IMR-90 (cell line): ENCODE data around the gene ENOX1. TPM values are rescaled to one million over a fixed set of nuclear protein-coding genes. Genes with fewer than 3 reads are reported as not detected.

Source experiments
- ATAC-seq: fragments of 200-7000 bp; cut with Tn5 transposase; 2 replicates; pipeline ENCODE4 v1.9.1; 2020; ENCODE audit warnings: low read depth, mild to moderate bottlenecking, moderate library complexity
- BruUV-seq: library from RNA; stranded (reverse); fragments of 400-500 nt; replicated peaks from 2 replicates; lab custom pipeline; 2021; lab: Mats Ljungman, UMichigan
- CTCF ChIA-PET: fragments of 300-600 bp; formaldehyde crosslinking; extraction: SDS; loops from one replicate; lab custom pipeline; 2021; ENCODE audit warnings: antibody characterized with exemption; lab: Yijun Ruan, JAX
- POLR2A ChIA-PET: fragments of 300-600 bp; sonication (Branson Sonifier 250); formaldehyde crosslinking; loops from one replicate; lab custom pipeline; 2022; ENCODE audit warnings: antibody characterized with exemption; ENCODE audit not compliant: unreplicated experiment; lab: Charles Lee
- DNase-seq: peaks from one replicate; pipeline ENCODE4 v3.0.0; 2013
- H2AFZ ChIP-seq: replicated peaks from 2 replicates; pipeline ENCODE3; 2013; ENCODE audit warnings: low read length, mild to moderate bottlenecking; ENCODE audit not compliant: poor library complexity
- H2AK5ac ChIP-seq: 2 replicates; pipeline ENCODE4 v1.6.1; 2013; ENCODE audit warnings: low read depth, low read length, inconsistent platforms
- H2AK9ac ChIP-seq: replicated peaks from 2 replicates; pipeline ENCODE3; 2013; ENCODE audit warnings: mild to moderate bottlenecking, low read depth, low read length, moderate library complexity; ENCODE audit not compliant: poor library complexity
- H2BK120ac ChIP-seq: 2 replicates; pipeline ENCODE4 v1.6.1; 2013; ENCODE audit warnings: low read depth, low read length, inconsistent platforms
- H2BK15ac ChIP-seq: 3 replicates; pipeline ENCODE4 v1.6.1; 2013; ENCODE audit warnings: low read depth, low read length, inconsistent platforms
- H2BK20ac ChIP-seq: 2 replicates; pipeline ENCODE4 v1.6.1; 2013; ENCODE audit warnings: low read depth, mild to moderate bottlenecking, inconsistent platforms, low read length, moderate library complexity
- H2BK5ac ChIP-seq: 2 replicates; pipeline ENCODE4 v1.6.1; 2013; ENCODE audit warnings: mild to moderate bottlenecking, low read depth, low read length, inconsistent platforms; ENCODE audit not compliant: poor library complexity, severe bottlenecking
- H3K14ac ChIP-seq: replicated peaks from 2 replicates; pipeline ENCODE4 v1.6.1; 2013; ENCODE audit warnings: low read depth, low read length, inconsistent platforms
- H3K18ac ChIP-seq: 2 replicates; pipeline ENCODE4 v1.6.1; 2013; ENCODE audit warnings: low read depth, low read length, control low read depth
- H3K23ac ChIP-seq: 2 replicates; pipeline ENCODE4 v1.6.1; 2013; ENCODE audit warnings: low read depth, low read length, inconsistent platforms
- H3K27ac ChIP-seq: 2 replicates; pipeline ENCODE4 v1.5.1; 2013; ENCODE audit warnings: mild to moderate bottlenecking, control low read depth, low read length; ENCODE audit not compliant: insufficient read depth
- H3K27me3 ChIP-seq: 2 replicates; pipeline ENCODE4 v1.6.1; 2013; ENCODE audit warnings: low read length; ENCODE audit not compliant: control insufficient read depth, insufficient read depth
- H3K36me3 ChIP-seq: 2 replicates; pipeline ENCODE4 v1.6.1; 2013; ENCODE audit warnings: low read length, mixed read lengths; ENCODE audit not compliant: control insufficient read depth, insufficient read depth
- H3K4ac ChIP-seq: 2 replicates; pipeline ENCODE4 v1.6.1; 2013; ENCODE audit warnings: low read depth, low read length, inconsistent platforms
- H3K4me1 ChIP-seq: 2 replicates; pipeline ENCODE4 v1.6.1; 2013; ENCODE audit warnings: low read length, mixed read lengths; ENCODE audit not compliant: control insufficient read depth, insufficient read depth
- H3K4me2 ChIP-seq: 2 replicates; pipeline ENCODE4 v1.6.1; 2013; ENCODE audit warnings: low read depth, mild to moderate bottlenecking, control low read depth, low read length, moderate library complexity
- H3K4me3 ChIP-seq: 2 replicates; pipeline ENCODE4 v1.5.1; 2013; ENCODE audit warnings: low read depth, mild to moderate bottlenecking, control low read depth, low read length, moderate library complexity; ENCODE audit not compliant: insufficient read depth
- H3K56ac ChIP-seq: 2 replicates; pipeline ENCODE4 v1.6.1; 2013; ENCODE audit warnings: low read length, inconsistent platforms; ENCODE audit not compliant: insufficient read depth; ENCODE audit errors: extremely low read depth
- H3K79me1 ChIP-seq, 2 experiments: 2 replicates each; pipeline ENCODE4 v1.6.1; 2013; ENCODE audit warnings: low read length in 2 of 2, inconsistent platforms in 1 of 2, low read depth in 1 of 2
- H3K9ac ChIP-seq: 2 replicates; pipeline ENCODE4 v1.6.1; 2013; ENCODE audit warnings: low read depth, low read length, control low read depth
- H3K9me1 ChIP-seq: 2 replicates; pipeline ENCODE4 v1.6.1; 2013; ENCODE audit warnings: low read length, inconsistent platforms; ENCODE audit not compliant: insufficient read depth
- H3K9me3 ChIP-seq: 2 replicates; pipeline ENCODE4 v1.6.1; 2013; ENCODE audit warnings: low read length; ENCODE audit not compliant: control insufficient read depth, insufficient read depth
- H4K20me1 ChIP-seq: 2 replicates; pipeline ENCODE4 v1.6.1; 2013; ENCODE audit warnings: low read length, inconsistent platforms; ENCODE audit not compliant: insufficient read depth
- H4K5ac ChIP-seq: 2 replicates; pipeline ENCODE4 v1.6.1; 2013; ENCODE audit warnings: mild to moderate bottlenecking, low read depth, low read length, control low read depth
- H4K8ac ChIP-seq, 2 experiments: 2 replicates each; pipeline ENCODE4 v1.6.1; 2013; ENCODE audit warnings: low read depth in 2 of 2, low read length in 2 of 2, control low read depth in 1 of 2, inconsistent platforms in 1 of 2
- H4K91ac ChIP-seq: 2 replicates; pipeline ENCODE4 v1.6.1; 2013; ENCODE audit warnings: low read depth, low read length, inconsistent platforms; ENCODE audit not compliant: insufficient read depth
- BHLHE40 ChIP-seq: fragments of 150-350 bp; IDR thresholded peaks from 2 replicates; pipeline ENCODE4 v1.6.1; 2016; ENCODE audit warnings: mild to moderate bottlenecking, low read depth, low read length
- CEBPB ChIP-seq: IDR thresholded peaks from 2 replicates; pipeline ENCODE4 v1.6.1; 2012; ENCODE audit warnings: low read depth, low read length, improper control_type of control experiment
- CHD1 ChIP-seq: IDR thresholded peaks from 2 replicates; pipeline ENCODE4 v1.6.1; 2012; ENCODE audit warnings: low read depth, low read length, improper control_type of control experiment
- MAFK ChIP-seq: IDR thresholded peaks from 2 replicates; pipeline ENCODE4 v1.6.1; 2012; ENCODE audit warnings: low read depth, low read length, improper control_type of control experiment
- MAZ ChIP-seq: IDR thresholded peaks from 2 replicates; pipeline ENCODE4 v1.6.1; 2012; ENCODE audit warnings: low read depth, mild to moderate bottlenecking, low read length, improper control_type of control experiment, moderate library complexity, borderline replicate concordance
- MXI1 ChIP-seq: IDR thresholded peaks from 2 replicates; pipeline ENCODE4 v1.6.1; 2012; ENCODE audit warnings: low read depth, mild to moderate bottlenecking, low read length, moderate library complexity, borderline replicate concordance
- NFE2L2 ChIP-seq: fragments of 150-350 bp; IDR thresholded peaks from 2 replicates; pipeline ENCODE4 v1.6.1; 2016; ENCODE audit warnings: low read depth, mild to moderate bottlenecking, low read length
- POLR2A ChIP-seq: IDR thresholded peaks from 2 replicates; pipeline ENCODE4 v1.6.1; 2012; ENCODE audit warnings: mild to moderate bottlenecking, low read depth, low read length
- RAD21 ChIP-seq: IDR thresholded peaks from 2 replicates; pipeline ENCODE4 v1.6.1; 2012; ENCODE audit warnings: low read length, improper control_type of control experiment
- RCOR1 ChIP-seq: IDR thresholded peaks from 2 replicates; pipeline ENCODE4 v1.6.1; 2012; ENCODE audit warnings: mild to moderate bottlenecking, low read length, improper control_type of control experiment; ENCODE audit not compliant: insufficient replicate concordance
- RFX5 ChIP-seq: IDR thresholded peaks from 2 replicates; pipeline ENCODE4 v1.8.0; 2012; ENCODE audit warnings: low read depth, mild to moderate bottlenecking, low read length, moderate library complexity
- SMC3 ChIP-seq: fragments of 150-350 bp; IDR thresholded peaks from 2 replicates; pipeline ENCODE4 v1.6.1; 2016; ENCODE audit warnings: low read depth, mild to moderate bottlenecking, antibody characterized with exemption, low read length, moderate library complexity
- USF2 ChIP-seq: fragments of 150-350 bp; IDR thresholded peaks from 2 replicates; pipeline ENCODE4 v1.6.1; 2017; ENCODE audit warnings: mild to moderate bottlenecking, antibody characterized with exemption, low read length, low read depth
- WGBS, 2 experiments: methylation state at CpG; one replicate each; pipeline versions ENCODE4 v1.1.5 to v1.1.7; 2013; ENCODE audit warnings: missing lambda C conversion rate in 2 of 2; ENCODE audit not compliant: insufficient read length in 1 of 2; ENCODE audit errors: extremely low coverage in 2 of 2; 5-methylcytosine and 5-hydroxymethylcytosine counted together
- dilution Hi-C: fragments of 300-500 bp; cut with HindIII; formaldehyde crosslinking; loops from one replicate; pipeline ENCODE4 v1.14.3; 2018; ENCODE audit warnings: low sequenced_read_pairs; ENCODE audit not compliant: unreplicated experiment
- in situ Hi-C: fragments of 300-500 bp; cut with MboI; formaldehyde crosslinking; loops from 3 replicates; pipeline ENCODE4 v1.14.3; 2019; ENCODE audit warnings: low sequenced_read_pairs, inconsistent platforms, mixed read lengths
- intact Hi-C: fragments of 100-400 bp; cut with micrococcal nuclease; formaldehyde crosslinking; loops from 2 replicates; pipeline ENCODE4 v1.10.0; 2022
- polyA plus RNA-seq, 3 experiments: library from polyadenylated mRNA; depleted of rRNA; stranded (reverse); fragments of >200 nt; gene quantifications; 2 replicates each; pipeline ENCODE4 v1.2.3, GENCODE V29; 2012; ENCODE audit warnings: low replicate concordance in 1 of 3
- total RNA-seq: library from RNA; depleted of rRNA; stranded (reverse); fragments of >200 nt; gene quantifications from 2 replicates; pipeline ENCODE4 v1.2.3, GENCODE V29; 2012
- TF ChIP-seq, protein P1 (sequence below): fragments of 150-350 bp; IDR thresholded peaks from 2 replicates; pipeline ENCODE4 v1.6.1; 2016; ENCODE audit warnings: low read depth, mild to moderate bottlenecking, low read length, moderate library complexity, borderline replicate concordance
- TF ChIP-seq, protein P2 (sequence below): conservative IDR thresholded peaks from 2 replicates; pipeline ENCODE4 v1.5.1; 2012; ENCODE audit warnings: mild to moderate bottlenecking, low read depth, low read length, improper control_type of control experiment

Gene ENOX1
- total and polyA plus RNA-seq, 2 of the 4 experiments (the other 2 are of a cell fraction) = 0.99 to 1.3 TPM

DNA sequence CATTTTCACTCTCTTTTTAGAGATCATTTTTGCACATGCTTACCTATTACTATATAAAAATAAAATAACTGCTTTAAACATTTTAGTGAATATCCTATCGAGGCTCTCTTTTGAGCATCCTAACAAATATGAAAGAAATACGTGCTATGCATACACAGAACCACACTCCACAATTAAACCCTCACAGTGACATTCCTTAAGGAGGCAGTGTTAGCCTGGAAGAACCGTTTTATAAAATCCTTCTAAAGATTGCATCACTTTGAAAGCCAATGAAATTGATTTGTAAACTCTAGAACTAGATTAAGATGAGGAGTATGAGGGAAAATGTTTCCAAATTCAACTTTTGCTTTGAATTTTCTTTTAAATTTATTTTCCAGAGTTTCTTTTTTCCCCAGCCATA lies 11.1 kb upstream of the ENOX1 start:
- Histone ChIP-seq H3K27me3 (peaks cover 2% of the 10 kb centered on the region; the same call in 1 of the 2 replicates), H2AK9ac (no peak overlapping the region), H2BK20ac (no peak overlapping the region), H3K14ac (no peak overlapping the region), H3K9ac (no peak overlapping the region), H4K91ac (no peak overlapping the region), H4K20me1 (no peaks in the 10 kb centered on the region), H2BK5ac (no peak overlapping the region), H4K5ac (no peak overlapping the region), H3K4ac (no peak overlapping the region), H3K4me2 (no peak overlapping the region), H3K9me3 (no peaks in the 10 kb centered on the region), H2BK120ac (no peak overlapping the region), H3K4me3 (no peak overlapping the region), H3K36me3 (no peaks in the 10 kb centered on the region), H3K23ac (no peak overlapping the region), H2AFZ (no peak overlapping the region), H3K9me1 (no peaks in the 10 kb centered on the region), H2BK15ac (no peak overlapping the region), H3K4me1 (no peaks in the 10 kb centered on the region), H3K27ac (no peak overlapping the region), H3K56ac (no peak overlapping the region), H2AK5ac (no peak overlapping the region), H3K79me1 (no peaks in the 10 kb centered on the region), H3K18ac (no peak overlapping the region), H4K8ac (no peak overlapping the region)
- CTCF ChIA-PET = no interaction called here
- ATAC-seq = no peak
- POLR2A ChIA-PET = no interaction called here
- in situ Hi-C loops (loop anchor here (10.0 to 25.0 kb wide), 3 partner anchors 493 to 1211 kb away; no protein-coding TSS in a partner anchor), dilution Hi-C loops (no loop called here), intact Hi-C loops (no loop called here)
- TF ChIP-seq MXI1 = no peak
- TF ChIP-seq, protein P1, sequence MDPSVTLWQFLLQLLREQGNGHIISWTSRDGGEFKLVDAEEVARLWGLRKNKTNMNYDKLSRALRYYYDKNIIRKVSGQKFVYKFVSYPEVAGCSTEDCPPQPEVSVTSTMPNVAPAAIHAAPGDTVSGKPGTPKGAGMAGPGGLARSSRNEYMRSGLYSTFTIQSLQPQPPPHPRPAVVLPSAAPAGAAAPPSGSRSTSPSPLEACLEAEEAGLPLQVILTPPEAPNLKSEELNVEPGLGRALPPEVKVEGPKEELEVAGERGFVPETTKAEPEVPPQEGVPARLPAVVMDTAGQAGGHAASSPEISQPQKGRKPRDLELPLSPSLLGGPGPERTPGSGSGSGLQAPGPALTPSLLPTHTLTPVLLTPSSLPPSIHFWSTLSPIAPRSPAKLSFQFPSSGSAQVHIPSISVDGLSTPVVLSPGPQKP = no peak
- 0 out of 2 replicates have a peak, but pooled peaks have one; percentile 7 for TF ChIP-seq SMC3
- TF ChIP-seq CHD1 = no peak
- TF ChIP-seq, protein P2, sequence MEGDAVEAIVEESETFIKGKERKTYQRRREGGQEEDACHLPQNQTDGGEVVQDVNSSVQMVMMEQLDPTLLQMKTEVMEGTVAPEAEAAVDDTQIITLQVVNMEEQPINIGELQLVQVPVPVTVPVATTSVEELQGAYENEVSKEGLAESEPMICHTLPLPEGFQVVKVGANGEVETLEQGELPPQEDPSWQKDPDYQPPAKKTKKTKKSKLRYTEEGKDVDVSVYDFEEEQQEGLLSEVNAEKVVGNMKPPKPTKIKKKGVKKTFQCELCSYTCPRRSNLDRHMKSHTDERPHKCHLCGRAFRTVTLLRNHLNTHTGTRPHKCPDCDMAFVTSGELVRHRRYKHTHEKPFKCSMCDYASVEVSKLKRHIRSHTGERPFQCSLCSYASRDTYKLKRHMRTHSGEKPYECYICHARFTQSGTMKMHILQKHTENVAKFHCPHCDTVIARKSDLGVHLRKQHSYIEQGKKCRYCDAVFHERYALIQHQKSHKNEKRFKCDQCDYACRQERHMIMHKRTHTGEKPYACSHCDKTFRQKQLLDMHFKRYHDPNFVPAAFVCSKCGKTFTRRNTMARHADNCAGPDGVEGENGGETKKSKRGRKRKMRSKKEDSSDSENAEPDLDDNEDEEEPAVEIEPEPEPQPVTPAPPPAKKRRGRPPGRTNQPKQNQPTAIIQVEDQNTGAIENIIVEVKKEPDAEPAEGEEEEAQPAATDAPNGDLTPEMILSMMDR = peak; percentile 35; the same call in 1 of the 2 replicates
- peak; percentile 31 for TF ChIP-seq RAD21
- TF ChIP-seq MAZ = no peak
- no peak for TF ChIP-seq USF2
- TF ChIP-seq RCOR1 = no peak
- peak; percentile 83 for TF ChIP-seq CEBPB
- TF ChIP-seq BHLHE40 = no peak
- no peak for TF ChIP-seq NFE2L2
- no peak for TF ChIP-seq MAFK
- no peak for TF ChIP-seq RFX5
- no peak for TF ChIP-seq POLR2A
- no TSS peak for BruUV-seq
- peak; percentile 11 for DNase-seq
- no CpG with 5 or more reads among the region's 3 CpGs for WGBS, 2 experiments
